Liver (tissue), 9 donors: ENCODE measurements around the gene MSMB. TPM values are rescaled to one million over a fixed set of nuclear protein-coding genes. Genes with fewer than 3 reads are reported as not detected.

ENCODE experiments used
- DNase-seq: peaks from one replicate; pipeline ENCODE4 v3.0.0-alpha.2; 2017; ENCODE audit warnings: low spot score
- H3K27ac ChIP-seq, 2 donors: one replicate each; pipeline ENCODE4 v1.7.0; 2013; ENCODE audit warnings: inconsistent platforms in 2 of 2, low read length in 2 of 2, control low read depth in 1 of 2, low read depth in 1 of 2, mild to moderate bottlenecking in 1 of 2
- H3K27me3 ChIP-seq, 4 donors: one replicate each; pipeline versions ENCODE4 v1.6.1 to v1.7.0; 2013; ENCODE audit warnings: low read length in 3 of 4, inconsistent platforms in 1 of 4, mild to moderate bottlenecking in 1 of 4, moderate library complexity in 1 of 4; ENCODE audit not compliant: control insufficient read depth in 4 of 4, insufficient read depth in 4 of 4
- H3K36me3 ChIP-seq, 4 donors: one replicate each; pipeline versions ENCODE4 v1.6.1 to v1.7.0; 2013; ENCODE audit warnings: low read length in 3 of 4, mild to moderate bottlenecking in 3 of 4, low read depth in 1 of 4, moderate library complexity in 1 of 4; ENCODE audit not compliant: control insufficient read depth in 4 of 4, insufficient read depth in 3 of 4
- H3K4me1 ChIP-seq, 4 donors: one replicate each; pipeline versions ENCODE4 v1.6.1 to v1.7.0; 2013; ENCODE audit warnings: low read length in 3 of 4, mild to moderate bottlenecking in 3 of 4, moderate library complexity in 1 of 4; ENCODE audit not compliant: control insufficient read depth in 4 of 4, insufficient read depth in 4 of 4
- H3K4me3 ChIP-seq, 3 donors: one replicate each; pipeline versions ENCODE4 v1.6.1 to v1.7.0; 2013; ENCODE audit warnings: low read length in 3 of 3, control low read depth in 1 of 3, low read depth in 1 of 3, mild to moderate bottlenecking in 1 of 3
- H3K9ac ChIP-seq, 2 donors: one replicate each; pipeline ENCODE4 v1.7.0; 2013; ENCODE audit warnings: low read length in 2 of 2, mild to moderate bottlenecking in 2 of 2, moderate library complexity in 2 of 2, control low read depth in 1 of 2, low read depth in 1 of 2
- H3K9me3 ChIP-seq, 4 donors: one replicate each; pipeline versions ENCODE4 v1.6.1 to v1.7.0; 2013; ENCODE audit warnings: low read length in 3 of 4; ENCODE audit not compliant: control insufficient read depth in 4 of 4
- ATF3 ChIP-seq: IDR thresholded peaks from 2 replicates; pipeline ENCODE4 v1.6.1; 2016; ENCODE audit warnings: antibody characterized with exemption
- EGR1 ChIP-seq, 2 donors: IDR thresholded peaks; 2 replicates each; pipeline ENCODE4 v1.6.1; 2016 to 2018; ENCODE audit warnings: antibody characterized with exemption in 2 of 2, low read depth in 2 of 2
- FOXA1 ChIP-seq: IDR thresholded peaks from 2 replicates; pipeline ENCODE4 v1.6.1; 2016; ENCODE audit warnings: antibody characterized with exemption
- FOXA2 ChIP-seq: IDR thresholded peaks from 2 replicates; pipeline ENCODE4 v1.6.1; 2016; ENCODE audit warnings: antibody characterized with exemption
- GABPA ChIP-seq, 2 donors: IDR thresholded peaks in 1 of 2; conservative IDR thresholded peaks in 1 of 2; 2 replicates each; pipeline ENCODE4 v1.6.1; 2016; ENCODE audit warnings: antibody characterized with exemption in 2 of 2, mild to moderate bottlenecking in 1 of 2, moderate library complexity in 1 of 2
- HNF4A ChIP-seq, 2 donors: conservative IDR thresholded peaks; 2 replicates each; pipeline ENCODE4 v1.6.1; 2016; ENCODE audit warnings: antibody characterized with exemption in 2 of 2, mild to moderate bottlenecking in 2 of 2
- HNF4G ChIP-seq: IDR thresholded peaks from 2 replicates; pipeline ENCODE4 v1.6.1; 2016; ENCODE audit warnings: antibody characterized with exemption
- JUND ChIP-seq, 2 donors: IDR thresholded peaks; 2 replicates each; pipeline ENCODE4 v1.6.1; 2016; ENCODE audit warnings: antibody characterized with exemption in 2 of 2
- MAX ChIP-seq: IDR thresholded peaks from 2 replicates; pipeline ENCODE4 v1.6.1; 2016; ENCODE audit warnings: antibody characterized with exemption
- NR2F2 ChIP-seq: IDR thresholded peaks from 2 replicates; pipeline ENCODE4 v1.6.1; 2016; ENCODE audit warnings: antibody characterized with exemption
- RXRA ChIP-seq, 2 donors: IDR thresholded peaks; 2 replicates each; pipeline ENCODE4 v1.6.1; 2017 to 2018; ENCODE audit warnings: antibody characterized with exemption in 2 of 2, mild to moderate bottlenecking in 1 of 2
- SP1 ChIP-seq: IDR thresholded peaks from 2 replicates; pipeline ENCODE4 v1.6.1; 2018; ENCODE audit warnings: antibody characterized with exemption, mild to moderate bottlenecking
- TAF1 ChIP-seq: conservative IDR thresholded peaks from 2 replicates; pipeline ENCODE4 v1.6.1; 2016; ENCODE audit warnings: antibody characterized with exemption, mild to moderate bottlenecking
- YY1 ChIP-seq: IDR thresholded peaks from 2 replicates; pipeline ENCODE4 v1.6.1; 2016; ENCODE audit warnings: antibody characterized with exemption, mild to moderate bottlenecking
- WGBS: extraction: QIAGEN DNeasy Blood & Tissue Kit; methylation state at CpG from one replicate; pipeline ENCODE4 v1.1.7; 2013; 5-methylcytosine and 5-hydroxymethylcytosine counted together
- polyA plus RNA-seq, 2 donors: library from polyadenylated mRNA; stranded (reverse) in 1 of 2; unstranded in 1 of 2; fragments of 200-250 nt in 1 of 2; fragments of >200 nt in 1 of 2; fragmentation: Nextera tagmentation in 1 of 2; extraction: Ambion mirVana in 1 of 2; gene quantifications; one replicate each; pipeline versions ENCODE4 v1.2.1 to v1.2.3, GENCODE V29; 2013 to 2015
- total RNA-seq, 2 donors: library from RNA; depleted of rRNA; stranded (reverse); fragments of >200 nt; gene quantifications; one replicate each; pipeline ENCODE4 v1.2.3, GENCODE V29; 2014
- TF ChIP-seq, protein P1 (sequence below): IDR thresholded peaks from 2 replicates; pipeline ENCODE4 v1.6.1; 2016; ENCODE audit warnings: antibody characterized with exemption, mild to moderate bottlenecking
- TF ChIP-seq, protein P2 (sequence below): IDR thresholded peaks from 2 replicates; pipeline ENCODE4 v1.6.1; 2016; ENCODE audit warnings: antibody characterized with exemption
- TF ChIP-seq, protein P3 (sequence below): fragments of 150-350 bp; IDR thresholded peaks from 2 replicates; pipeline ENCODE4 v1.5.1; 2017; ENCODE audit warnings: improper control_type of control experiment, low read depth, low read length; ENCODE audit not compliant: missing input control
- donor health status: healthy.
- donor health status: healthy.
- donor health status: healthy.
- donor health status: healthy.
- donor health status: healthy.

The MSMB gene
- total and polyA plus RNA-seq, 4 donors = not detected

GRCh38 chr10:46042527-46042926 lies 3.5 kb downstream of the MSMB start:
- WGBS = 63% methylated on average over 4 of the region's 4 CpGs
- no peaks in the 10 kb centered on the region for H3K4me1 ChIP-seq
- no peak overlapping the region for H3K9ac ChIP-seq
- H3K27ac ChIP-seq = no peak overlapping the region
- no peaks in the 10 kb centered on the region for H3K36me3 ChIP-seq
- no peaks in the 10 kb centered on the region for H3K27me3 ChIP-seq
- no peaks in the 10 kb centered on the region for H3K9me3 ChIP-seq
- TF ChIP-seq SP1 (no peak), ATF3 (no peak), NR2F2 (no peak), FOXA2 (no peak), HNF4A (conservative IDR thresholded peaks at IDR 0.05) (no peak), FOXA1 (no peak), MAX (no peak), RXRA (IDR thresholded peaks at IDR 0.05) (no peak), JUND (IDR thresholded peaks at IDR 0.05) (no peak), HNF4G (no peak), GABPA (IDR thresholded peaks at IDR 0.05 in 1 of 2, conservative IDR thresholded peaks at IDR 0.05 in 1 of 2) (no peak), TAF1 (no peak)
- TF ChIP-seq, protein P1, sequence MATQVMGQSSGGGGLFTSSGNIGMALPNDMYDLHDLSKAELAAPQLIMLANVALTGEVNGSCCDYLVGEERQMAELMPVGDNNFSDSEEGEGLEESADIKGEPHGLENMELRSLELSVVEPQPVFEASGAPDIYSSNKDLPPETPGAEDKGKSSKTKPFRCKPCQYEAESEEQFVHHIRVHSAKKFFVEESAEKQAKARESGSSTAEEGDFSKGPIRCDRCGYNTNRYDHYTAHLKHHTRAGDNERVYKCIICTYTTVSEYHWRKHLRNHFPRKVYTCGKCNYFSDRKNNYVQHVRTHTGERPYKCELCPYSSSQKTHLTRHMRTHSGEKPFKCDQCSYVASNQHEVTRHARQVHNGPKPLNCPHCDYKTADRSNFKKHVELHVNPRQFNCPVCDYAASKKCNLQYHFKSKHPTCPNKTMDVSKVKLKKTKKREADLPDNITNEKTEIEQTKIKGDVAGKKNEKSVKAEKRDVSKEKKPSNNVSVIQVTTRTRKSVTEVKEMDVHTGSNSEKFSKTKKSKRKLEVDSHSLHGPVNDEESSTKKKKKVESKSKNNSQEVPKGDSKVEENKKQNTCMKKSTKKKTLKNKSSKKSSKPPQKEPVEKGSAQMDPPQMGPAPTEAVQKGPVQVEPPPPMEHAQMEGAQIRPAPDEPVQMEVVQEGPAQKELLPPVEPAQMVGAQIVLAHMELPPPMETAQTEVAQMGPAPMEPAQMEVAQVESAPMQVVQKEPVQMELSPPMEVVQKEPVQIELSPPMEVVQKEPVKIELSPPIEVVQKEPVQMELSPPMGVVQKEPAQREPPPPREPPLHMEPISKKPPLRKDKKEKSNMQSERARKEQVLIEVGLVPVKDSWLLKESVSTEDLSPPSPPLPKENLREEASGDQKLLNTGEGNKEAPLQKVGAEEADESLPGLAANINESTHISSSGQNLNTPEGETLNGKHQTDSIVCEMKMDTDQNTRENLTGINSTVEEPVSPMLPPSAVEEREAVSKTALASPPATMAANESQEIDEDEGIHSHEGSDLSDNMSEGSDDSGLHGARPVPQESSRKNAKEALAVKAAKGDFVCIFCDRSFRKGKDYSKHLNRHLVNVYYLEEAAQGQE = no peak
- TF ChIP-seq, protein P2, sequence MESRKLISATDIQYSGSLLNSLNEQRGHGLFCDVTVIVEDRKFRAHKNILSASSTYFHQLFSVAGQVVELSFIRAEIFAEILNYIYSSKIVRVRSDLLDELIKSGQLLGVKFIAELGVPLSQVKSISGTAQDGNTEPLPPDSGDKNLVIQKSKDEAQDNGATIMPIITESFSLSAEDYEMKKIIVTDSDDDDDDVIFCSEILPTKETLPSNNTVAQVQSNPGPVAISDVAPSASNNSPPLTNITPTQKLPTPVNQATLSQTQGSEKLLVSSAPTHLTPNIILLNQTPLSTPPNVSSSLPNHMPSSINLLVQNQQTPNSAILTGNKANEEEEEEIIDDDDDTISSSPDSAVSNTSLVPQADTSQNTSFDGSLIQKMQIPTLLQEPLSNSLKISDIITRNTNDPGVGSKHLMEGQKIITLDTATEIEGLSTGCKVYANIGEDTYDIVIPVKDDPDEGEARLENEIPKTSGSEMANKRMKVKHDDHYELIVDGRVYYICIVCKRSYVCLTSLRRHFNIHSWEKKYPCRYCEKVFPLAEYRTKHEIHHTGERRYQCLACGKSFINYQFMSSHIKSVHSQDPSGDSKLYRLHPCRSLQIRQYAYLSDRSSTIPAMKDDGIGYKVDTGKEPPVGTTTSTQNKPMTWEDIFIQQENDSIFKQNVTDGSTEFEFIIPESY = no peak
- no peak for DNase-seq
- H3K4me3 ChIP-seq = no peak overlapping the region

GRCh38 chr10:46040004-46040403 lies 6.1 kb downstream of the MSMB start:
- DNase-seq = no peak
- Histone ChIP-seq H3K4me3 (no peak overlapping the region), H3K27me3 (no peaks in the 10 kb centered on the region), H3K4me1 (peaks cover 0 to 7% (median 3%) of the 10 kb centered on the region in 4 donors), H3K36me3 (no peaks in the 10 kb centered on the region), H3K9me3 (no peaks in the 10 kb centered on the region), H3K27ac (no peak overlapping the region), H3K9ac (no peak overlapping the region)
- WGBS = 86% methylated on average over 3 of the region's 3 CpGs
- no peak for TF ChIP-seq YY1
- TF ChIP-seq, protein P2 = no peak
- TF ChIP-seq, protein P1 = no peak
- no peak for TF ChIP-seq RXRA (IDR thresholded peaks at IDR 0.05)
- TF ChIP-seq MAX = no peak
- TF ChIP-seq FOXA2 = no peak
- TF ChIP-seq SP1 = no peak
- TF ChIP-seq HNF4G = no peak
- TF ChIP-seq HNF4A (conservative IDR thresholded peaks at IDR 0.05) = no peak
- no peak for TF ChIP-seq TAF1
- no peak for TF ChIP-seq FOXA1
- TF ChIP-seq NR2F2 = no peak
- no peak for TF ChIP-seq EGR1 (IDR thresholded peaks at IDR 0.05; ENCODE audit: low read depth in 2 of 2)
- TF ChIP-seq, protein P3, sequence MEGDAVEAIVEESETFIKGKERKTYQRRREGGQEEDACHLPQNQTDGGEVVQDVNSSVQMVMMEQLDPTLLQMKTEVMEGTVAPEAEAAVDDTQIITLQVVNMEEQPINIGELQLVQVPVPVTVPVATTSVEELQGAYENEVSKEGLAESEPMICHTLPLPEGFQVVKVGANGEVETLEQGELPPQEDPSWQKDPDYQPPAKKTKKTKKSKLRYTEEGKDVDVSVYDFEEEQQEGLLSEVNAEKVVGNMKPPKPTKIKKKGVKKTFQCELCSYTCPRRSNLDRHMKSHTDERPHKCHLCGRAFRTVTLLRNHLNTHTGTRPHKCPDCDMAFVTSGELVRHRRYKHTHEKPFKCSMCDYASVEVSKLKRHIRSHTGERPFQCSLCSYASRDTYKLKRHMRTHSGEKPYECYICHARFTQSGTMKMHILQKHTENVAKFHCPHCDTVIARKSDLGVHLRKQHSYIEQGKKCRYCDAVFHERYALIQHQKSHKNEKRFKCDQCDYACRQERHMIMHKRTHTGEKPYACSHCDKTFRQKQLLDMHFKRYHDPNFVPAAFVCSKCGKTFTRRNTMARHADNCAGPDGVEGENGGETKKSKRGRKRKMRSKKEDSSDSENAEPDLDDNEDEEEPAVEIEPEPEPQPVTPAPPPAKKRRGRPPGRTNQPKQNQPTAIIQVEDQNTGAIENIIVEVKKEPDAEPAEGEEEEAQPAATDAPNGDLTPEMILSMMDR = no peak
